ENCODE measurements around the gene RAB6D.
"Not testable (repeated sequence)": the region's sequence is repeated elsewhere in the genome, so short reads cannot be mapped to it uniquely, and the experiment has no call there.

GRCh38 chr2:131311001-131311400 is 53.0 kb downstream of the RAB6D start:
- TF ChIP-seq CTCF, POLR2A (IDR thresholded peaks at IDR 0.05): not testable (repeated sequence)

All from uterus (tissue), 2 donors.